Gastroesophageal sphincter (tissue), 3 donors: ENCODE measurements around the gene GXYLT1.

Source experiments
- POLR2A ChIP-seq, 2 donors: fragments of 450-650 bp; IDR thresholded peaks; one replicate each; pipeline ENCODE4 v1.6.1; 2017; ENCODE audit warnings: antibody characterized with exemption in 2 of 2, mild to moderate bottlenecking in 2 of 2, moderate library complexity in 1 of 2
- POLR2AphosphoS5 ChIP-seq: sonication (generic); formaldehyde crosslinking; IDR thresholded peaks from one replicate; pipeline ENCODE4 v1.6.1; 2017; ENCODE audit warnings: antibody characterized with exemption
- TF ChIP-seq, protein P1 (sequence below), 4 experiments: fragments of 200-600 bp in 2 of 4; fragments of 450-650 bp in 2 of 4; sonication (generic) in 1 of 4; IDR thresholded peaks; one replicate each; pipeline ENCODE4 v1.5.1; 2017 to 2019; ENCODE audit warnings: antibody characterized with exemption in 4 of 4, mild to moderate bottlenecking in 2 of 4, moderate library complexity in 2 of 4

DNA sequence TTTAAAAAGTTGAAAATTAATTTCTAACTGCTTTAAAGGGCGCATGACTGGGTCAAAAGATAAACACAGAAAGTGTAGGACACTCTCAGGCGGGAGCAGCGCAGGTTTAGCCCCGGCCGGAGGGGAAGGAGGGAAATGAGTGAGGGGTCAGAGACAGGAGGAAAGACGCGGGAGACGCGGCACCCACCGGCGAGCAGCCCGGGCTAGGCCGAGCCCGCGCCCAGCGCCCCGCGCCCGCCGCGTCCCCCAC, 591 bp downstream of the GXYLT1 start:
- TF ChIP-seq, protein P1, sequence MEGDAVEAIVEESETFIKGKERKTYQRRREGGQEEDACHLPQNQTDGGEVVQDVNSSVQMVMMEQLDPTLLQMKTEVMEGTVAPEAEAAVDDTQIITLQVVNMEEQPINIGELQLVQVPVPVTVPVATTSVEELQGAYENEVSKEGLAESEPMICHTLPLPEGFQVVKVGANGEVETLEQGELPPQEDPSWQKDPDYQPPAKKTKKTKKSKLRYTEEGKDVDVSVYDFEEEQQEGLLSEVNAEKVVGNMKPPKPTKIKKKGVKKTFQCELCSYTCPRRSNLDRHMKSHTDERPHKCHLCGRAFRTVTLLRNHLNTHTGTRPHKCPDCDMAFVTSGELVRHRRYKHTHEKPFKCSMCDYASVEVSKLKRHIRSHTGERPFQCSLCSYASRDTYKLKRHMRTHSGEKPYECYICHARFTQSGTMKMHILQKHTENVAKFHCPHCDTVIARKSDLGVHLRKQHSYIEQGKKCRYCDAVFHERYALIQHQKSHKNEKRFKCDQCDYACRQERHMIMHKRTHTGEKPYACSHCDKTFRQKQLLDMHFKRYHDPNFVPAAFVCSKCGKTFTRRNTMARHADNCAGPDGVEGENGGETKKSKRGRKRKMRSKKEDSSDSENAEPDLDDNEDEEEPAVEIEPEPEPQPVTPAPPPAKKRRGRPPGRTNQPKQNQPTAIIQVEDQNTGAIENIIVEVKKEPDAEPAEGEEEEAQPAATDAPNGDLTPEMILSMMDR (IDR thresholded peaks at IDR 0.05), result no peak
- TF ChIP-seq POLR2AphosphoS5 (no peak), POLR2A (IDR thresholded peaks at IDR 0.05) (no peak)
